ENCODE measurements around the gene NRG2.

The NRG2 gene

GRCh38 chr5:140011297-140011802 is 31.7 kb downstream of the NRG2 start:
- no peak for DNase-seq (ENCODE audit: low read depth in 2 of 2)

- no peak for DNase-seq (ENCODE audit: low read depth in 2 of 2)
Observed at GRCh38 chr5:140010798-140011197, 32.3 kb downstream of the NRG2 start.

GRCh38 chr5:140007311-140007710 is 35.8 kb downstream of the NRG2 start:
- no peak for DNase-seq (ENCODE audit: low read depth in 2 of 2)

GRCh38 chr5:140005145-140005591 is 37.9 kb downstream of the NRG2 start:
- no peak for DNase-seq (ENCODE audit: low read depth in 2 of 2)

GRCh38 chr5:140004174-140004573 is 38.9 kb downstream of the NRG2 start:
- no peak for DNase-seq (ENCODE audit: low read depth in 2 of 2)

GRCh38 chr5:140003519-140003918 is 39.6 kb downstream of the NRG2 start:
- DNase-seq (ENCODE audit: low read depth in 2 of 2), result no peak

GRCh38 chr5:140000332-140000731 is 42.8 kb downstream of the NRG2 start:
- no peak for DNase-seq (ENCODE audit: low read depth in 2 of 2)

- DNase-seq (ENCODE audit: low read depth in 2 of 2), result no peak
Observed at GRCh38 chr5:139998837-139999236, 44.3 kb downstream of the NRG2 start.

- no peak for DNase-seq (ENCODE audit: low read depth in 2 of 2)
Observed at GRCh38 chr5:139997276-139997675, 45.8 kb downstream of the NRG2 start.

GRCh38 chr5:139995929-139996328 is 47.2 kb downstream of the NRG2 start:
- no peak for DNase-seq (ENCODE audit: low read depth in 2 of 2)

- DNase-seq (ENCODE audit: low read depth in 2 of 2), result no peak
Observed at GRCh38 chr5:139994234-139994633, 48.9 kb downstream of the NRG2 start.

GRCh38 chr5:139985733-139986132 is 57.4 kb downstream of the NRG2 start:
- no peak for DNase-seq (ENCODE audit: low read depth in 2 of 2)

GRCh38 chr5:139985290-139985689 is 57.8 kb downstream of the NRG2 start:
- DNase-seq (ENCODE audit: low read depth in 2 of 2), result no peak

GRCh38 chr5:139984816-139985215 is 58.3 kb downstream of the NRG2 start:
- DNase-seq (ENCODE audit: low read depth in 2 of 2), result no peak

GRCh38 chr5:139982975-139983240 is 60.2 kb downstream of the NRG2 start:
- DNase-seq (ENCODE audit: low read depth in 2 of 2), result no peak

GRCh38 chr5:139982157-139982974 is 60.7 kb downstream of the NRG2 start:
- no peak for DNase-seq (ENCODE audit: low read depth in 2 of 2)

- DNase-seq (ENCODE audit: low read depth in 2 of 2), result no peak
Observed at GRCh38 chr5:139980765-139981164, 62.3 kb downstream of the NRG2 start.

- DNase-seq (ENCODE audit: low read depth in 2 of 2), result no peak
Observed at GRCh38 chr5:139979943-139980342, 63.2 kb downstream of the NRG2 start.

- no peak for DNase-seq (ENCODE audit: low read depth in 2 of 2)
Observed at GRCh38 chr5:139979518-139979917, 63.6 kb downstream of the NRG2 start.

- no peak for DNase-seq (ENCODE audit: low read depth in 2 of 2)
Observed at GRCh38 chr5:139976703-139977102, 66.4 kb downstream of the NRG2 start.

- DNase-seq (ENCODE audit: low read depth in 2 of 2), result no peak
Observed at GRCh38 chr5:139975942-139976341, 67.2 kb downstream of the NRG2 start.

- DNase-seq (ENCODE audit: low read depth in 2 of 2), result no peak
Observed at GRCh38 chr5:139975306-139975705, 67.8 kb downstream of the NRG2 start.

- DNase-seq (ENCODE audit: low read depth in 2 of 2), result no peak
Observed at GRCh38 chr5:139974661-139975060, 68.4 kb downstream of the NRG2 start.

- no peak for DNase-seq (ENCODE audit: low read depth in 2 of 2)
Observed at GRCh38 chr5:139971202-139971725, 71.8 kb downstream of the NRG2 start.

Measured in activated CD8-positive, alpha-beta memory T cell treated with anti-CD3 and anti-CD28 coated beads for 4 hours (primary cell).